HL-60 (cell line): ENCODE measurements around the gene ITGB3BP.

Experiments used
- DNase-seq, 2 experiments: peaks; one replicate each; pipeline ENCODE4 v3.0.0-alpha.2; 2010 to 2020; ENCODE audit warnings: low read depth in 1 of 2, low spot score in 1 of 2
- H3K27ac ChIP-seq: fragments of 250-450 bp; sonication (Bioruptor Pico); replicated peaks from 2 replicates; pipeline ENCODE4 v1.5.1; 2020; ENCODE audit warnings: mild to moderate bottlenecking, moderate library complexity
- H3K27me3 ChIP-seq: fragments of 250-450 bp; sonication (Bioruptor Pico); 2 replicates; pipeline ENCODE4 v1.5.1; 2021; ENCODE audit warnings: mild to moderate bottlenecking, moderate library complexity; ENCODE audit not compliant: insufficient read depth, poor library complexity, severe bottlenecking
- H3K4me3 ChIP-seq: replicated peaks from 2 replicates; pipeline ENCODE4 v1.5.1; 2011; ENCODE audit warnings: mild to moderate bottlenecking, control low read depth, low read length; ENCODE audit not compliant: insufficient read depth
- CTCF ChIP-seq: IDR thresholded peaks from one replicate; pipeline ENCODE4 v1.5.1; 2011; ENCODE audit warnings: low read length, control low read depth, inconsistent platforms; ENCODE audit not compliant: insufficient read depth
- GABPA ChIP-seq: IDR thresholded peaks from 2 replicates; pipeline ENCODE4 v1.6.1; 2012; ENCODE audit warnings: low read depth
- POLR2AphosphoS5 ChIP-seq: IDR thresholded peaks from 2 replicates; pipeline ENCODE4 v1.6.1; 2012; ENCODE audit warnings: low read depth
- REST ChIP-seq: IDR thresholded peaks from 2 replicates; pipeline ENCODE4 v1.6.1; 2012; ENCODE audit warnings: low read depth; ENCODE audit not compliant: insufficient replicate concordance
- SPI1 ChIP-seq: IDR thresholded peaks from 2 replicates; pipeline ENCODE4 v1.6.1; 2012; ENCODE audit warnings: low read depth, mild to moderate bottlenecking, borderline replicate concordance

The ITGB3BP gene

GRCh38 chr1:63533931-63534330 is 10.9 kb upstream of the ITGB3BP start:
- TF ChIP-seq REST: no peak
- no peak for TF ChIP-seq GABPA
- no peak for TF ChIP-seq CTCF
- no peak for TF ChIP-seq POLR2AphosphoS5
- no peak for TF ChIP-seq SPI1

GRCh38 chr1:63532727-63533126 is 9.7 kb upstream of the ITGB3BP start:
- TF ChIP-seq CTCF: no peak
- Histone ChIP-seq H3K27me3 (no peaks in the 10 kb centered on the region), H3K4me3 (no peak overlapping the region), H3K27ac (no peak overlapping the region)
- no peak for DNase-seq

More at GRCh38 chr1:63533931-63534330, 10.9 kb upstream of the ITGB3BP start:
- Histone ChIP-seq H3K27ac (no peak overlapping the region), H3K27me3 (no peaks in the 10 kb centered on the region), H3K4me3 (no peak overlapping the region)
- DNase-seq: no peak

- Histone ChIP-seq H3K4me3 (peak overlapping the region; percentile 79), H3K27ac (peak overlapping the region; percentile 89), H3K27me3 (no peaks in the 10 kb centered on the region)
- no peak for DNase-seq
- no peak for TF ChIP-seq SPI1
- no peak for TF ChIP-seq POLR2AphosphoS5
- no peak for TF ChIP-seq GABPA
- no peak for TF ChIP-seq CTCF
- no peak for TF ChIP-seq REST
Observed at GRCh38 chr1:63524201-63524600, 1.2 kb upstream of the ITGB3BP start.

GRCh38 chr1:63523738-63524137 is 713 bp upstream of the ITGB3BP start:
- DNase-seq: no peak
- H3K27me3 ChIP-seq: no peaks in the 10 kb centered on the region

More at GRCh38 chr1:63523738-63524137, 713 bp upstream of the ITGB3BP start:
- peak overlapping the region; percentile 79 for H3K4me3 ChIP-seq
- H3K27ac ChIP-seq: peak overlapping the region; percentile 89
- TF ChIP-seq POLR2AphosphoS5 (no peak), REST (no peak), SPI1 (no peak), CTCF (no peak), GABPA (no peak)
